Activated T-helper 1 cell treated with anti-CD3 and anti-CD28 coated beads, Interleukin-12 subunit alpha, Interleukin-12 subunit beta, Interleukin-2, Interleukin-4 antibody, amounts not matched to agents 30 ng/mL and 10 ng/mL and 1 ng/mL, durations not matched to agents 14 hours and 24 hours and 36 hours (primary cell): Measurements from ENCODE around the gene CDK6. TPM values are rescaled to one million over a fixed set of nuclear protein-coding genes. Genes with fewer than 3 reads are reported as not detected.

Source experiments
- total RNA-seq: library from RNA; stranded (reverse); gene quantifications from 2 replicates; pipeline ENCODE4 v1.2.3, GENCODE V29; 2022

Gene CDK6
- total RNA-seq, 1 donor from 2014 or later, result 332 TPM

Other genes starting within 250 kb of the CDK6 start
- gene FAM133B, start 246.2 kb downstream of the CDK6 start, total RNA-seq, result 39.3 and 42.7 TPM in 2 replicates